Vagina (tissue), 2 donors: Measurements from ENCODE around the gene COX14. TPM values are rescaled to one million over a fixed set of nuclear protein-coding genes. Genes with fewer than 3 reads are reported as not detected.

Experiments
- DNase-seq, 2 donors: peaks; one replicate each; pipeline ENCODE4 v3.0.0-alpha.2; 2017; ENCODE audit errors: extremely low spot score in 2 of 2
- H3K27ac ChIP-seq: fragments of 200-600 bp; sonication (generic); one replicate; pipeline ENCODE4 v1.5.1; 2019
- H3K27me3 ChIP-seq: fragments of 200-600 bp; sonication (generic); one replicate; pipeline ENCODE4 v1.5.1; 2019
- H3K36me3 ChIP-seq, 2 donors: fragments of 200-600 bp; sonication (generic); one replicate each; pipeline ENCODE4 v1.5.1; 2017 to 2019
- H3K4me1 ChIP-seq: fragments of 200-600 bp; sonication (generic); one replicate; pipeline ENCODE4 v1.5.1; 2019
- H3K4me3 ChIP-seq, 2 donors: fragments of 200-600 bp; sonication (generic); 1 replicate in 1 of 2; 2 replicates in 1 of 2; pipeline ENCODE4 v1.5.1; 2016 to 2019
- H3K9me3 ChIP-seq: fragments of 200-600 bp; sonication (generic); one replicate; pipeline ENCODE4 v1.5.1; 2019
- CTCF ChIP-seq, 3 experiments: fragments of 450-650 bp in 2 of 3; fragments of 200-600 bp in 1 of 3; sonication (generic) in 1 of 3; IDR thresholded peaks; one replicate each; pipeline ENCODE4 v1.5.1; 2017 to 2019; ENCODE audit warnings: antibody characterized with exemption in 3 of 3, mild to moderate bottlenecking in 2 of 3, moderate library complexity in 2 of 3
- POLR2A ChIP-seq, 2 donors: fragments of 450-650 bp; IDR thresholded peaks; one replicate each; pipeline ENCODE4 v1.6.1; 2017; ENCODE audit warnings: antibody characterized with exemption in 2 of 2, mild to moderate bottlenecking in 2 of 2, moderate library complexity in 2 of 2
- POLR2AphosphoS5 ChIP-seq, 2 donors: sonication (generic); formaldehyde crosslinking; IDR thresholded peaks; one replicate each; pipeline ENCODE4 v1.9.0; 2017; ENCODE audit warnings: antibody characterized with exemption in 2 of 2, mild to moderate bottlenecking in 2 of 2, low read depth in 1 of 2; ENCODE audit not compliant: insufficient read depth in 1 of 2
- intact Hi-C: fragments of 100-400 bp; cut with DNase I; formaldehyde crosslinking; loops from one replicate; pipeline ENCODE4 v1.15.1; 2023
- total RNA-seq: library from RNA; depleted of rRNA; stranded (reverse); fragments of >200 nt; gene quantifications from one replicate; pipeline ENCODE4 v1.2.3, GENCODE V29; 2016

The COX14 gene
- total RNA-seq, 1 donor from 2014 or later: 74.4 TPM

GRCh38 chr12:50100561-50100960 is 11.5 kb upstream of the COX14 start:
- intact Hi-C loops: no loop called here
- H3K36me3 ChIP-seq: peaks cover under 1 to 34% of the 10 kb centered on the region in 2 donors

DNA sequence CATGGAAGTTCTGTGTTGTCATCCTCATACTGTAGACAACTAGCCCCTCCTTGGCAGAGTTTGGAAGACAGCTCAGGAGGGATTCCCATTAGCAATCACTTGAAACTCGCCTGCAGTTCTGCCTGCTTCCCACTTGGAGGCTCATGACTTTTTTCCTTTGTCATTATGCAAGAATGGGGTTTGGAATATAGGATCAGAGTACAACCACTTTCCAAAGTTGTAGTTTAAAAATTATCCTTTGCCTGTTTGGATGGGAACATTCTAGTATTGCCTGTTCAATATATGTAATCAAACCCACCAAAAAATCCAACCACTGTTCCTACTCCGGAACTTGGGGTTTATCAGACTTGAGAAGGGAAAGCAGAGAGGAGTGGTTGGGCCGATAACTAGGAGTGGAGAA is 10.4 kb upstream of the COX14 start:
- Histone ChIP-seq H3K27ac (no peak overlapping the region), H3K9me3 (no peaks in the 10 kb centered on the region)
- intact Hi-C loops: no loop called here

More at GRCh38 chr12:50100561-50100960, 11.5 kb upstream of the COX14 start:
- H3K4me1 ChIP-seq: peaks cover 19% of the 10 kb centered on the region
- H3K9me3 ChIP-seq: no peaks in the 10 kb centered on the region
- no peak overlapping the region for H3K4me3 ChIP-seq
- H3K27me3 ChIP-seq: no peaks in the 10 kb centered on the region
- no peak for DNase-seq
- TF ChIP-seq POLR2A (IDR thresholded peaks at IDR 0.05): no peak
- no peak for TF ChIP-seq CTCF (IDR thresholded peaks at IDR 0.05)
- TF ChIP-seq POLR2AphosphoS5 (IDR thresholded peaks at IDR 0.05; ENCODE audit: insufficient read depth in 1 of 2, low read depth in 1 of 2): no peak
- H3K27ac ChIP-seq: no peak overlapping the region

GRCh38 chr12:50102131-50102531 is 9.9 kb upstream of the COX14 start:
- Histone ChIP-seq H3K36me3 (peaks cover 0 to 19% of the 10 kb centered on the region in 2 donors), H3K9me3 (no peaks in the 10 kb centered on the region), H3K27ac (no peak overlapping the region), H3K4me3 (no peak overlapping the region), H3K27me3 (no peaks in the 10 kb centered on the region), H3K4me1 (peaks cover 19% of the 10 kb centered on the region)
- TF ChIP-seq POLR2A (IDR thresholded peaks at IDR 0.05) (no peak), CTCF (IDR thresholded peaks at IDR 0.05) (no peak), POLR2AphosphoS5 (IDR thresholded peaks at IDR 0.05; ENCODE audit: insufficient read depth in 1 of 2, low read depth in 1 of 2) (no peak)
- intact Hi-C loops: no loop called here
- no peak for DNase-seq

More for the DNA sequence above, 10.4 kb upstream of the COX14 start:
- peaks cover 19% of the 10 kb centered on the region for H3K4me1 ChIP-seq
- peaks cover 0 to 23% of the 10 kb centered on the region in 2 donors for H3K36me3 ChIP-seq
- H3K27me3 ChIP-seq: no peaks in the 10 kb centered on the region
- no peak overlapping the region for H3K4me3 ChIP-seq
- DNase-seq: no peak
- TF ChIP-seq POLR2AphosphoS5 (IDR thresholded peaks at IDR 0.05; ENCODE audit: insufficient read depth in 1 of 2, low read depth in 1 of 2) (no peak), CTCF (IDR thresholded peaks at IDR 0.05) (peak in 1 of 3 experiments; percentile 27)

DNA sequence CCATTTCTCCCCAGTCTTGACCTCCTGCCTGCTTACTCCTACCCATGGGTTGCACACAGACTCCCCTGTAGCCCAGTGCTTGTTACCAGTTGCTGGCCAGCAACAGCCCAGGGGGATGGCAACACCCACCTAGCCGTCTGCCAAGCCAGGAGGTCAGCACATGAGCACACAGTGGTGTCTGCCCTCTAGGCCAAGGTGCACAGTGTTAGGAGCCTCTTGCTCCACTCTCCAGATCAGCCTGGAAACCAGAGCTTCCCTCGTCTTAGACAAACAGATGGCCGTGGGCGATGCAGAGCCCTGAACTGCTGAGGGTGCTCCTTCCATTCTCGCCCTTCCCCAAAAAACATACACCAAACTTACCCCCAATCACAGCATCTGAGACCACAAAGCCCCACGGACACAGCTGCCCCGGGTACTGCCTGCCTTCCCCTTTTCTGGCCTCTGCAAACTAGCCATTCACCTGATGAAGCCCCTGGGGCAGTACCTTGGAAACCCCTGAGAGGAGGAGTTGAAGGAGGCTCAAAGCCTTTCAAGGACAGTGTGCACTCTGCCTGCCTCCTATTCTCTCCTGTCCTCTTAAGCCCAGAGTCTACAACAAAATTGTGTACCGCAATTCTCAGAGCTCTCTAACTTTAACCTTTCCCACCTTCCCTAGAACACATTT is 9.3 kb upstream of the COX14 start:
- Histone ChIP-seq H3K27me3 (no peaks in the 10 kb centered on the region), H3K27ac (no peak overlapping the region), H3K9me3 (no peaks in the 10 kb centered on the region), H3K4me1 (peaks cover 19% of the 10 kb centered on the region), H3K4me3 (no peak overlapping the region), H3K36me3 (peaks cover 0 to 14% of the 10 kb centered on the region in 2 donors)
- intact Hi-C loops: no loop called here
- TF ChIP-seq POLR2A (IDR thresholded peaks at IDR 0.05) (no peak), CTCF (IDR thresholded peaks at IDR 0.05) (no peak), POLR2AphosphoS5 (IDR thresholded peaks at IDR 0.05; ENCODE audit: insufficient read depth in 1 of 2, low read depth in 1 of 2) (no peak)
- no peak for DNase-seq

GRCh38 chr12:50103351-50103750 is 8.7 kb upstream of the COX14 start:
- Histone ChIP-seq H3K27me3 (no peaks in the 10 kb centered on the region), H3K9me3 (no peaks in the 10 kb centered on the region), H3K4me1 (peaks cover 19% of the 10 kb centered on the region), H3K27ac (no peak overlapping the region), H3K36me3 (peaks cover 0 to 8% of the 10 kb centered on the region in 2 donors), H3K4me3 (no peak overlapping the region)
- TF ChIP-seq POLR2A (IDR thresholded peaks at IDR 0.05): no peak
- TF ChIP-seq CTCF (IDR thresholded peaks at IDR 0.05): no peak
- TF ChIP-seq POLR2AphosphoS5 (IDR thresholded peaks at IDR 0.05; ENCODE audit: insufficient read depth in 1 of 2, low read depth in 1 of 2): no peak
- no peak for DNase-seq
- intact Hi-C loops: no loop called here
